Testis (tissue), 3 donors: ENCODE measurements around the gene TTF2. TPM values are rescaled to one million over a fixed set of nuclear protein-coding genes. Genes with fewer than 3 reads are reported as not detected.

ENCODE experiments used
- DNase-seq: peaks from one replicate; pipeline ENCODE4 v3.0.0-alpha.2; 2019
- H3K27ac ChIP-seq, 2 donors: fragments of 200-600 bp; sonication (generic); one replicate each; pipeline ENCODE4 v1.5.1; 2019
- H3K27me3 ChIP-seq: fragments of 200-600 bp; sonication (generic); one replicate; pipeline ENCODE4 v1.5.1; 2019
- H3K36me3 ChIP-seq: fragments of 200-600 bp; sonication (generic); one replicate; pipeline ENCODE4 v1.5.1; 2017; ENCODE audit warnings: low read depth; ENCODE audit errors: missing control alignments
- H3K4me1 ChIP-seq: fragments of 200-600 bp; sonication (generic); one replicate; pipeline ENCODE4 v1.5.1; 2019
- H3K4me3 ChIP-seq, 2 donors: fragments of 200-600 bp; sonication (generic); one replicate each; pipeline ENCODE4 v1.5.1; 2017 to 2019
- H3K9me3 ChIP-seq: fragments of 200-600 bp; sonication (generic); one replicate; pipeline ENCODE4 v1.5.1; 2017
- POLR2A ChIP-seq: fragments of 450-650 bp; IDR thresholded peaks from one replicate; pipeline ENCODE4 v1.6.1; 2017; ENCODE audit warnings: antibody characterized with exemption, mild to moderate bottlenecking, moderate library complexity
- WGBS, 2 donors: methylation state at CpG; one replicate each; pipeline ENCODE4 v1.1.5; 2018; 5-methylcytosine and 5-hydroxymethylcytosine counted together
- intact Hi-C: fragments of 100-400 bp; cut with DNase I; formaldehyde crosslinking; loops from one replicate; pipeline ENCODE4 v1.15.1; 2023; ENCODE audit warnings: low total_unique reads
- polyA plus RNA-seq: library from polyadenylated mRNA; stranded (reverse); fragments of 350-450 nt; fragmentation: Illumina TruSeq; extraction: RNeasy Lipid Tissue Mini Kit (QIAGEN cat#74804); gene quantifications from one replicate; pipeline ENCODE4 v1.2.3, GENCODE V29; 2014; ENCODE audit warnings: low read depth, low replicate concordance; ENCODE audit not compliant: insufficient read depth
- total RNA-seq, 2 donors: library from RNA; depleted of rRNA; stranded (reverse); fragments of >200 nt; gene quantifications; one replicate each; pipeline ENCODE4 v1.2.3, GENCODE V29; 2016
- TF ChIP-seq, protein P1 (sequence below), 3 experiments: fragments of 450-650 bp in 2 of 3; fragments of 200-600 bp in 1 of 3; sonication (generic) in 1 of 3; IDR thresholded peaks; one replicate each; pipeline ENCODE4 v1.5.1; 2016 to 2019; ENCODE audit warnings: antibody characterized with exemption in 3 of 3, mild to moderate bottlenecking in 2 of 3, moderate library complexity in 1 of 3

TTF2 gene
- total and polyA plus RNA-seq, 3 donors from 2014 or later, result 20.2 to 26.5 (median 20.8) TPM

DNA sequence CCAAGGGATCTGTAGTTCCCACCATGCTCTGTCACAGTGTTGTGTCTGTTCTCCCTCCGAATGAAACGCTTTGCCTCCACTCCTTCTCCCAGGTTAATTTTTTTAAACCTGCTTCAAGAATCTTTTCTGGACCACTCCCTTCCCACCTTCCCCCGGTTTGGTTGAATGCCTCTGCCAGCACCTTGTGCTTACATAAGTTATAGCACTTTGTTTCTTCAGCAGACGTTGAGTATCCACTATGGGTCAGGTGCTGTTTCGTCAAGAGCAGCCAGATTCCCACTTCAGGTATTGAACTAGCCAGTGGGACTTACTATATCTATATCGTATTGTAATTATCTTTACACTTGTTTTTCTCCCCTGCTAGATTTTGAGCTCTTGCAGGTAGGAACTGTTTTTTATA, 27.6 kb downstream of the TTF2 start:
- no peaks in the 10 kb centered on the region for H3K9me3 ChIP-seq
- no peaks in the 10 kb centered on the region for H3K36me3 ChIP-seq
- H3K27me3 ChIP-seq, result no peaks in the 10 kb centered on the region
- TF ChIP-seq, protein P1, sequence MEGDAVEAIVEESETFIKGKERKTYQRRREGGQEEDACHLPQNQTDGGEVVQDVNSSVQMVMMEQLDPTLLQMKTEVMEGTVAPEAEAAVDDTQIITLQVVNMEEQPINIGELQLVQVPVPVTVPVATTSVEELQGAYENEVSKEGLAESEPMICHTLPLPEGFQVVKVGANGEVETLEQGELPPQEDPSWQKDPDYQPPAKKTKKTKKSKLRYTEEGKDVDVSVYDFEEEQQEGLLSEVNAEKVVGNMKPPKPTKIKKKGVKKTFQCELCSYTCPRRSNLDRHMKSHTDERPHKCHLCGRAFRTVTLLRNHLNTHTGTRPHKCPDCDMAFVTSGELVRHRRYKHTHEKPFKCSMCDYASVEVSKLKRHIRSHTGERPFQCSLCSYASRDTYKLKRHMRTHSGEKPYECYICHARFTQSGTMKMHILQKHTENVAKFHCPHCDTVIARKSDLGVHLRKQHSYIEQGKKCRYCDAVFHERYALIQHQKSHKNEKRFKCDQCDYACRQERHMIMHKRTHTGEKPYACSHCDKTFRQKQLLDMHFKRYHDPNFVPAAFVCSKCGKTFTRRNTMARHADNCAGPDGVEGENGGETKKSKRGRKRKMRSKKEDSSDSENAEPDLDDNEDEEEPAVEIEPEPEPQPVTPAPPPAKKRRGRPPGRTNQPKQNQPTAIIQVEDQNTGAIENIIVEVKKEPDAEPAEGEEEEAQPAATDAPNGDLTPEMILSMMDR (IDR thresholded peaks at IDR 0.05), result no peak
- TF ChIP-seq POLR2A, result no peak
- intact Hi-C loops, result no loop called here
- no peak for DNase-seq
- no peaks in the 10 kb centered on the region for H3K4me1 ChIP-seq
- no peak overlapping the region for H3K4me3 ChIP-seq
- 92 to 98% methylated on average over 6 of the region's 6 CpGs for WGBS, 2 donors
- no peak overlapping the region for H3K27ac ChIP-seq

DNA sequence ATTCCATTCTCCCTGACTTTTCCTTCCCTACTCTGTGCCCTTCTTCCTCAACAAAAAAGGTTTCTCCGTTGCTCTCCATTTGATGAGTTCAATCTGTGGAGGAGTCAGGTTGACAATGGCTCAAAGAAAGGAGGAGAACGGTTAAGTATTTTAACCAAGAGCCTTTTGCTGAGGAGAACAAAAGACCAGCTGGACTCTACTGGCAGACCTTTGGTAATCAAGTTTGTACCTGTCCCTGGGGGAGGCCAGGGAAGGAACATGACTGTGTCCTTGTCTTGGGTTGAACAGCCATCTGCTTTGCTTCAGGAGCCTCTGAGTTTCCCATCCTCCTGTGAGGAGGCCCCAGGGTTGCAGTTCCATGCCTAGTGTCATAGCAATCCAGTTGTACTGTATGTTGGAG, 29.9 kb downstream of the TTF2 start:
- WGBS, 2 donors, result 86 to 87% methylated on average over 2 of the region's 2 CpGs
- H3K4me1 ChIP-seq, result no peaks in the 10 kb centered on the region
- H3K9me3 ChIP-seq, result no peaks in the 10 kb centered on the region
- no peaks in the 10 kb centered on the region for H3K36me3 ChIP-seq
- intact Hi-C loops, result no loop called here
- no peak for DNase-seq
- no peaks in the 10 kb centered on the region for H3K27me3 ChIP-seq
- no peak overlapping the region for H3K27ac ChIP-seq
- H3K4me3 ChIP-seq, result no peak overlapping the region
- TF ChIP-seq, protein P1 (IDR thresholded peaks at IDR 0.05), result no peak
- no peak for TF ChIP-seq POLR2A

DNA sequence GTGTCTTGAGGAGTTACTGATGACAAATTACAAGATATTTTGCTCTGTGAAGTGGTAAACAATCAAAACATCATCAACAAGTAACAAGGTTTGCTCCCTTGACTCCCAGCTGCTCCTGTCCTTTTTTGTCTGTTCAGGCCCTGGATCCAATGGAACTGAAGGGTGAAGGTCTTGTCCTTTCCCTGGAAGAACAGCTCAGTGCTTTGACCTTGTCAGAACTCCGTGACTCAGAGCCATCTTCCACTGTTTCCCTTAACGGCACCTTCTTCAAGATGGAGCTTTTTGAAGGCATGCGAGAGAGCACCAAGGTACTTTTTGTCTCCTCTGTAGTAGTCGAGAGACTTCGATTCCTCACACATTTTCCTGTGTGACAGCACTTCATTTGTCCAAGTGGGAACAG, 32.5 kb downstream of the TTF2 start:
- 80 to 86% methylated on average over 5 of the region's 5 CpGs for whole genome bisulfite sequencing, 2 donors
- Histone ChIP-seq H3K4me3 (no peak overlapping the region), H3K36me3 (no peaks in the 10 kb centered on the region), H3K4me1 (no peaks in the 10 kb centered on the region), H3K27ac (no peak overlapping the region), H3K9me3 (no peaks in the 10 kb centered on the region), H3K27me3 (no peaks in the 10 kb centered on the region)
- intact Hi-C loops, result no loop called here
- DNase-seq, result no peak
- no peak for TF ChIP-seq POLR2A
- TF ChIP-seq, protein P1 (IDR thresholded peaks at IDR 0.05), result no peak

DNA sequence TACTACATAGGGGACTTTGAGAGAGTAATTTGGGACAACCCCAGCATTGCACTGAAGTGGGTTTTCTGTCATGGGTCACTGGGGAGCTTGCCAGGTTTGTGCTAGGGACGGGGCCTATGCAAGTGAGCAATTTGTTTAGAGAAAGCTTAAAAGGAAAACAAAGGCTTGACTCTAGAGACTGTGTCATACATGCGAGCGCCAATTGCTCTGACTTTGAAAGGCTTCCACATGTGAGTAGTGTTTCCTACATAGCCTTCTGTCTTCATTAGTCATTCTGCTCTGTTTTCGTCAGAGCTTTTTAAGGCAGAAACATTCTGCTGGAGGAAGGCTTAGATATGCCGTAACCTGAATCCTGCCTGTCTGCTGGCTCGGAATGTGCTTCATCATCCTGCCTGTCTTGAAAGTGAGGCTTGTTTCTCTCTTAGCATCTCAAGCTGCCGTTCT, 33.0 kb downstream of the TTF2 start:
- Histone ChIP-seq H3K36me3 (no peaks in the 10 kb centered on the region), H3K27me3 (no peaks in the 10 kb centered on the region), H3K27ac (no peak overlapping the region), H3K4me3 (no peak overlapping the region), H3K4me1 (no peaks in the 10 kb centered on the region), H3K9me3 (no peaks in the 10 kb centered on the region)
- DNase-seq, result no peak
- intact Hi-C loops, result no loop called here
- TF ChIP-seq, protein P1 (IDR thresholded peaks at IDR 0.05), result no peak
- TF ChIP-seq POLR2A, result no peak
- 84 to 85% methylated on average over 7 of the region's 7 CpGs for WGBS, 2 donors

DNA sequence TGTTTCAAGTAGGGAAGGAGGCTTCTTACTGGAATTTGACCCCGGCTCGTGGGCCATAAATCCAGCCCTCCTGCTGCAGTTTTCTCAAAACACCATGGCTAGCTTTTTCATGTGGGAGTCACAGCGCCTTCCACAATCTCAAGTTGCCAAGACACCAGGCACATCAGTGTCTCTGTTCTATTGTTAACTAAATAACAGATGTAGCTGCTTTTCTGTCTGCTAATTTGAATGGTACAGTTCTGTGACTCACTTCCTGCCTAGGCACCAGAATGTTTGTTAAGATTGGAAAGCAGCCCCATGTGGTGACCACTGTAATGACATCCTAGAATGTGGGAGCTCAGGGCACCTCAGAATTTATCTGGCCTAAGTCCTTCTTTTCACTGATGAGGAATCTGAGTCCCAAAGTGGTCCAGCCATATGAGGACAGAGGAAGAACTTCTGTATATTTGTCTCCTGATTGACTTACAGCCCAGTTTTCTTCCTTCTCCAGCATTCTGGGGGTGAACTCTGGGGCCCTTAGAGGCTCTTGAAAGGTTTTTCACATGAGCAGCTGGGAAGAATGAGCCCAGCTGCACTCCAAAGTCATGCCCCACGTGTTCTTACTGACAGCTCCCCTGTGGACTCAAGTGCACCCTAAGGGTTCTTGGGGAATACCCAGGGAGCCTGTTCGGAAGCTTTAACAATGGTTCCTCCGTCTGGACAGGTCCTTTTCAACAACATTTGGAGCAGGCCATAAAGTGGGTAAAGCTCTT, 33.9 kb downstream of the TTF2 start:
- WGBS, 2 donors, result 83 to 86% methylated on average over 6 of the region's 6 CpGs
- Histone ChIP-seq H3K9me3 (no peaks in the 10 kb centered on the region), H3K4me1 (no peaks in the 10 kb centered on the region), H3K27me3 (no peaks in the 10 kb centered on the region), H3K4me3 (no peak overlapping the region), H3K27ac (no peak overlapping the region), H3K36me3 (no peaks in the 10 kb centered on the region)
- DNase-seq, result no peak
- no peak for TF ChIP-seq POLR2A
- intact Hi-C loops, result no loop called here
